ENCODE data around the gene WFDC12. TPM values are rescaled to one million over a fixed set of nuclear protein-coding genes. Genes with fewer than 3 reads are reported as not detected.

The WFDC12 gene
- total and polyA plus RNA-seq, 10 donors: not detected

DNA sequence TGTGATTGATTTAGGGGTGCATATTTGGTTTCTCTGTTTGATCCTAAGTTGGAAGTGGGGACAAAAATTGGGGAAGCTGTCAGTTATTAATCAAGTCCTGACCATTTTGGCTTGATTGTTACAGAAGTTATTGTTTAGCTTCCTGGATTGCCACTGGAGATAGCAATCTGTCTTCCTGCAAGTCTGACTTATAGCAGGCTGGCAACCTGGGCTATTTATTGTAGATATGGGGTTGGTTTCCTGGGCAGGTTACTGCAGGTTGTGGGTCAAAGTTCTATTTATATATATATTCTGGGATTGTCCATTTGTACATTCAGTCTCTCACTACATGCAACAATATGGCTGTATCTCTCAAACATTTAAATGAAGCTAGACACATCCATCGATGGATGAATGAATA lies 41.1 kb downstream of the WFDC12 start:
- H3K4me1 ChIP-seq: peaks cover 0 to 10% (median 0%) of the 10 kb centered on the region in 6 donors
- H3K27ac ChIP-seq: no peak overlapping the region
- peaks cover 3 to 86% (median 51%) of the 10 kb centered on the region in 6 donors for H3K36me3 ChIP-seq
- TF ChIP-seq POLR2AphosphoS5 (IDR thresholded peaks at IDR 0.05) (no peak), CTCF (IDR thresholded peaks at IDR 0.05 in 8 of 11, conservative IDR thresholded peaks at IDR 0.05 in 3 of 11) (no peak), POLR2A (IDR thresholded peaks at IDR 0.05) (no peak)
- no peaks in the 10 kb centered on the region for H3K27me3 ChIP-seq (replicated peaks in 1 of 7)
- intact Hi-C loops (cut with DNase I; ENCODE audit: low total_unique reads): no loop called here
- peaks cover 0 to 20% (median 17%) of the 10 kb centered on the region in 8 donors for H3K9me3 ChIP-seq
- WGBS, 5 donors: 94 to 100% (median 98%) methylated on average over 1 of the region's 1 CpG
- no peak overlapping the region for H3K4me3 ChIP-seq
- DNase-seq: no peak

- intact Hi-C loops (cut with DNase I; ENCODE audit: low total_unique reads): no loop called here
- Histone ChIP-seq H3K36me3 (peaks cover 3 to 92% (median 57%) of the 10 kb centered on the region in 6 donors), H3K27ac (no peak overlapping the region), H3K9me3 (peaks cover 0 to 20% (median 17%) of the 10 kb centered on the region in 8 donors), H3K27me3 (replicated peaks in 1 of 7) (no peaks in the 10 kb centered on the region), H3K4me1 (peaks cover 0 to 7% (median 0%) of the 10 kb centered on the region in 6 donors), H3K4me3 (no peak overlapping the region)
- no peak for DNase-seq
- WGBS, 5 donors: 92 to 98% (median 95%) methylated on average over 3 of the region's 3 CpGs
- no peak for TF ChIP-seq POLR2AphosphoS5 (IDR thresholded peaks at IDR 0.05)
- TF ChIP-seq POLR2A (IDR thresholded peaks at IDR 0.05): no peak
- TF ChIP-seq CTCF (IDR thresholded peaks at IDR 0.05 in 8 of 11, conservative IDR thresholded peaks at IDR 0.05 in 3 of 11): no peak
Observed at GRCh38 chr20:45082468-45082867, 41.8 kb downstream of the WFDC12 start.

DNA sequence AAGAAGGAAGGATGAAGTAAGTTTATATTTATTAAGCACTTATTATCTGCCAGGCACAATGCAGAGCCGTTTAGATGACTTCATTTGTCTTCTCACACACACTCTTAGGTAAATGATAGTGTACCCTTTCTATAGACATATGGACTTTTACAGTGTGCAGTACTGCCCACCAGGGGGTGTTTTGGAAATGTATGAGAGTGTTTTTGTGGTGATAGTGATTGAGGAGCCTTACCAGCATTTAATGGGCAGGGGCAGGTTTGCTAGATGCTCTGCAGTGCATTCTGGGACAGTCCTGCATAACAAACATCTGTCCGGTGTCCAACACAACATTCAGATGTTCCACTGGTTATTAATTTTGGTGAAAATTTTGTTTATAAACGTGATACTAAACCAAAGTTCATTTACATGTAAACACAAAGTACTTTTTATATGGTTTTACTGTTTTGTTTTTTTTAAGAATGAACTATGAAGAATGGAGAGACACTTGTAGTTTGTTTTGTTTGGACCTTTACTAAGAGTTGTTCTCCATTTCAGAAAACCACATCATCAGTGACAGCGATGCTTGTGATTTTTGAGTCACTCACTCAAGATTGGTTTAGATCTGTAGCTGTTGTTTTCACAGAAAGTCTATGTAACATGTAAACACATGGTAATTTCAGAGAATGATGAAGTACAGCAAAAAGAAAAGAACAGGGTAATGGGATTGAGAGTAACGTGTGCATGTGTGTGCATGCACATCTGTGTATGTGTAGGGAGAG lies 43.2 kb downstream of the WFDC12 start:
- 87 to 91% (median 90%) methylated on average over 5 of the region's 5 CpGs for WGBS, 5 donors
- DNase-seq: no peak
- TF ChIP-seq POLR2A (IDR thresholded peaks at IDR 0.05) (no peak), CTCF (IDR thresholded peaks at IDR 0.05 in 8 of 11, conservative IDR thresholded peaks at IDR 0.05 in 3 of 11) (peak in 2 of 11 experiments; percentile 12 to 21)
- Histone ChIP-seq H3K27ac (no peak overlapping the region), H3K4me1 (no peaks in the 10 kb centered on the region), H3K4me3 (no peak overlapping the region), H3K36me3 (peaks cover 3 to 99% (median 71%) of the 10 kb centered on the region in 6 donors), H3K9me3 (peaks cover 0 to 20% (median 17%) of the 10 kb centered on the region in 8 donors), H3K27me3 (replicated peaks in 1 of 7) (no peaks in the 10 kb centered on the region)
- intact Hi-C loops (cut with DNase I; ENCODE audit: low total_unique reads): no loop called here

GRCh38 chr20:45077559-45077958 lies 46.7 kb downstream of the WFDC12 start:
- TF ChIP-seq POLR2A (IDR thresholded peaks at IDR 0.05): no peak
- TF ChIP-seq CTCF (IDR thresholded peaks at IDR 0.05 in 8 of 11, conservative IDR thresholded peaks at IDR 0.05 in 3 of 11): no peak
- no peak for TF ChIP-seq POLR2AphosphoS5 (IDR thresholded peaks at IDR 0.05)
- Histone ChIP-seq H3K27me3 (replicated peaks in 1 of 7) (no peaks in the 10 kb centered on the region), H3K36me3 (peaks cover 6 to 100% (median 91%) of the 10 kb centered on the region in 6 donors), H3K27ac (no peak overlapping the region), H3K4me3 (no peak overlapping the region), H3K4me1 (peaks cover 0 to 2% (median 0%) of the 10 kb centered on the region in 6 donors), H3K9me3 (peaks cover 0 to 14% (median 11%) of the 10 kb centered on the region in 8 donors)
- no peak for DNase-seq
- intact Hi-C loops (cut with DNase I; ENCODE audit: low total_unique reads): no loop called here
- WGBS, 5 donors: 91 to 98% (median 96%) methylated on average over 3 of the region's 3 CpGs

Measured in spleen (tissue), 11 donors.